Astrocyte (in vitro differentiated cells and primary cell): ENCODE measurements around the gene PIM1.

Source experiments
- EZH2 ChIP-seq: IDR thresholded peaks from 2 replicates; pipeline ENCODE4 v1.6.1; 2012; ENCODE audit warnings: mild to moderate bottlenecking, low read length, inconsistent platforms; ENCODE audit not compliant: insufficient read depth
- TF ChIP-seq, protein P1 (sequence below): IDR thresholded peaks from 2 replicates; pipeline ENCODE4 v1.5.1; 2011; ENCODE audit warnings: low read depth, mild to moderate bottlenecking, inconsistent platforms, low read length, moderate library complexity; ENCODE audit not compliant: insufficient read depth

DNA sequence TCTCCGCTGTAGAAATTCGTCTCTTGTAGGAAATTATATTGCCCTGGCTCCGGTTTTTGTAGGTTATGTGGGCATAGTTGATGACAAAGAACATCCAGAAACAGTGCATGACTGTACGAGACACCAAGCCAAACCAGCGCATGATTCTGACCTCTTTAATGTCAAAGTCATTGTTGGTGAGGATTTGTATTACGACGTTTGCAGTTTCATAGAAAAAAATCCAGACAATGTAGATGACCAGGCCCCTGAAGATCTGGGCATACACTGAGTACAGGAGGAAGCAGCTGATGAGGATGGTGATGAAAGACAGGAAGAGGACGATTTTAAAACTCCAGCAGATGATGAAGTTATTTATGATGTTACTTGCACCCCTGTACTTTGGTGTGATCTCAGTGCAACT, 48.6 kb downstream of the PIM1 start:
- TF ChIP-seq, protein P1, sequence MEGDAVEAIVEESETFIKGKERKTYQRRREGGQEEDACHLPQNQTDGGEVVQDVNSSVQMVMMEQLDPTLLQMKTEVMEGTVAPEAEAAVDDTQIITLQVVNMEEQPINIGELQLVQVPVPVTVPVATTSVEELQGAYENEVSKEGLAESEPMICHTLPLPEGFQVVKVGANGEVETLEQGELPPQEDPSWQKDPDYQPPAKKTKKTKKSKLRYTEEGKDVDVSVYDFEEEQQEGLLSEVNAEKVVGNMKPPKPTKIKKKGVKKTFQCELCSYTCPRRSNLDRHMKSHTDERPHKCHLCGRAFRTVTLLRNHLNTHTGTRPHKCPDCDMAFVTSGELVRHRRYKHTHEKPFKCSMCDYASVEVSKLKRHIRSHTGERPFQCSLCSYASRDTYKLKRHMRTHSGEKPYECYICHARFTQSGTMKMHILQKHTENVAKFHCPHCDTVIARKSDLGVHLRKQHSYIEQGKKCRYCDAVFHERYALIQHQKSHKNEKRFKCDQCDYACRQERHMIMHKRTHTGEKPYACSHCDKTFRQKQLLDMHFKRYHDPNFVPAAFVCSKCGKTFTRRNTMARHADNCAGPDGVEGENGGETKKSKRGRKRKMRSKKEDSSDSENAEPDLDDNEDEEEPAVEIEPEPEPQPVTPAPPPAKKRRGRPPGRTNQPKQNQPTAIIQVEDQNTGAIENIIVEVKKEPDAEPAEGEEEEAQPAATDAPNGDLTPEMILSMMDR = no peak
- no peak for TF ChIP-seq EZH2
